GM18867 (cell line): ENCODE measurements around the gene ADRM1.

Experiments used
- ATAC-seq: cut with Tn5 transposase; IDR thresholded peaks from one replicate; pipeline ENCODE4 v1.9.1; 2021; ENCODE audit warnings: mild to moderate bottlenecking, moderate library complexity; ENCODE audit not compliant: unreplicated experiment

ADRM1 gene

GRCh38 chr20:62277253-62277652, 25.5 kb upstream of the ADRM1 start:
- no peak for ATAC-seq

DNA sequence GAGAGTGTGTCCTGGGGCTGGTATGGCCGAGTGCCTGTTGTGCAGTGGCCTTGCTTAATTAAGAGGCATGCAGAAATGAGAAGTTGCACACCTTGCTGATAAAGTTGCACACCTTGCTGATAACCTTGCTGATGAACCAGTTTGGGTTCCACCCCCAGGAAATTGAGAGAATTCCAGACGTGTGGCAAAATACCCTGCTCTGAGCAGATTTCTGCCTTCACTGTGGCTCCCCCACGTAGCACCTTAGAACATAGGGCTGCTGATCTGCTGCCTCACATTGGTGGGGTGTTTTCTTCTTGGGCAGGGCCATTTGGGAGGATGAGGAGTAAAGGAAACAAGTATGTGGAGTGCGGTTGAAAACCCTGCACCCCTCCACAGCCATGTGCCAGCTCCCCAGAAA, 22.5 kb upstream of the ADRM1 start:
- no peak for ATAC-seq

- ATAC-seq, result no peak
Measured at GRCh38 chr20:62281161-62281933, 21.4 kb upstream of the ADRM1 start.

GRCh38 chr20:62282103-62282502, 20.7 kb upstream of the ADRM1 start:
- no peak for ATAC-seq

DNA sequence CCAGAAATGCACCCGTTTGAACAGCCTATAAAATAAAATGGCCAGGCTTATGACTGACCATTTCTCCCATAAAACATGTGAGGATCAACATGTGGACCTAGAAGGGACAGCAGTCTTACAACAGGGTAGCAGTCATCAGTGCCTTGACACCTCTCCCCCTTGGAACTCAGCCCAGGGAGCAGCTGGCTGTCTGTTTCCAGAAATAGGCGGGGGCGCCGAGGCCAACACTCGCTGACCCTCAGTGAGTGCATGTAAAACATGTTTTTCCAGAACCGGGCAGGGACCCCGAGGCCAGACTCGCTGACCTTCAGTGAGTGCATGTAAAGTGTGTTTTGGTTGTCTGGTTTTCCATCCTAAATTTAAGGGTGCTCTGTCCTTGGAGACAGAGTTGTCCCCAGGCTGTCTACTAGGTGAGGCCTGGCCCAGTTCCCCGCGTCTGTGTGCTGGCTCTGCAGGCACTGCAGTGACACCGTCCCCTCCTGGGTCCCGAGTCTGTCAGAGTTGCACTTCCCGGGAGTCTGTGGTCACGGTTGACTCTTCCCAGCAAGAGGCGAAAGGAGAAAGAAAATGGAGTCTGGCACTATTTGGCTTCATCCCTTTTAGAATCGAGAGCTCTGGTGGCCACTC, 19.8 kb upstream of the ADRM1 start:
- no peak for ATAC-seq

- ATAC-seq, result no peak
Measured at GRCh38 chr20:62284448-62284847, 18.3 kb upstream of the ADRM1 start.

- no peak for ATAC-seq
Measured at GRCh38 chr20:62285151-62285550, 17.6 kb upstream of the ADRM1 start.

- no peak for ATAC-seq
Measured at GRCh38 chr20:62285722-62286121, 17.1 kb upstream of the ADRM1 start.

DNA sequence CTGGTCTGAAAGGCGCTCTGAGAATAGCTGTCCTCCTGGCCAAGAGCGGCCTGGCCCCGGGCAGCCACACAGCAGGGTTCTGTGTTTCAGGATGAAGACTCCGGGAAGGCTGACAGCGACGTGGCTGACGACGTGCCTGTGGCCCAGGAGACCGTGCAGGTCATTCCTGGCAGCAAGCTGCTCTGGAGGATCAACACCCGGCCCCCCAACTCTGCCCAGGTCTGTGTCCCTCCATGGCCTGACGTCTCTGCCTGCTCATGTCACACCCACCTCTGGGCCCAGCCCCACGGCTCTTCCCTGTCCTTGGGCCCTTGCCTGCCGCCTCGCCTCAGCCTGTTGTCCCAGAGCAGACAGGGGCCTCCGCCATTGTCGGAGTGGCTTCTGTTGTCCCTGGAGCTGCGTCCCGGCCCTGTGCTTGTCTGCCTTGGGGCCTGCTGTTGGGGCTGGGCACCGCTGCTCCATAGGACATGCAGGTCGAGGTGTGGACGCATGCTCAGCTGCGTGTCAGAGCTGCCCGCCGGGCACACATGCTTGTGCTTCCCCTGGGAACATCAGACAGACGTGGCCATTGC, 16.2 kb upstream of the ADRM1 start:
- no peak for ATAC-seq

DNA sequence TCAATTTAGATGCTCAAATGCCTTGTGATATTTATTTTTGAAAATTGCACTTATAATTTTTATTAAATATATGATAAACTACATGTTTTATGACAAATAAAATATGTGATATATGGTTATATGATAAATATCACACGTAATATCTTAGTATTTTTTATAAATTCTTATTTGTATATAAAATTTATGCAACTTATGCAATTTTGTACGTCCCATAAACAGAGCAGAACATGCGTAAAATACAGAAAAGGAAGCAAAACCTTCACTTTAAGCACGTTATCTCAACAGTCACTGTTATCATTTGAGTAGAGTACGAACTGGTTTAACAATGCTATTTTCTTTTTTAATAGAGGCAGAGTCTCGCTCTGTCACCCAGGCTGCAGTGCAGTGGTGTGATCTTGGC, 15.7 kb upstream of the ADRM1 start:
- no peak for ATAC-seq

DNA sequence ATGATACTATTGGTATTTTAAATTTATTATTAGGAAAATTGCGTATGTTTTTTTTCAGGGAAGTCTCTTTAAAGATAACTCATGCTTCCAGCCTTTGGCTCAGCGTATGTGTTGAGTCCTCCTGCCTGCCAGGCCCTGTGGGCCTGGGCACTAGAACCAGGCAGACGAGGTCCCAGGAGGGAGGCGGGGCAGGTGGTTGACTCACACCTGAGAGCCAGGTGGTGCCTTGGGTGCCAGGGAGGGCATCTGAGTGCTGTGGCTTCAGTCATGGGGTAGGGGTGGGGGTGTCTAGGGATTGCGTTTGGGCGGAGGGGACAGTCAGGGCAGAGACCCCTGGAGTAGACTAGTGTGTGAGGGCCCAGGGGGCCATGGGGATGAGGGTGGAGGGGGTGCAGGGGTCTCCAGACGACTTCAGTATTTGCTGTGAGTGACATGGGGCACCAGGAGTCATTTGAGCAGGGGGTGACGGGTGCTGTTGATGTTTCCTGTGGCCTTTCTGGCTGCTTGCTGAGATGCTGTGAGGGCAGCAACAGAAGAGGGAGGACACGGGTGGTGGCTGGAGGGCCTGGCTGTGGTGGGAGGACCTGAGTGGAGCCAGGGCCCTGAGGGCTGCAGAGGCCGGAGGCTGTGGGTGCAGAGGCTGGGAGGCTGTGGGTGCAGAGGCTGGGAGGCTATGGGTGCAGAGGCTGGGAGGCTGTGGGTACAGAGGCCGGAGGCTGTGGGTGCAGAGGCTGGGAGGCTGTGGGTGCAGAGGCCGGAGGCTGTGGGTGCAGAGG, 14.8 kb upstream of the ADRM1 start:
- ATAC-seq, result no peak

- no peak for ATAC-seq
Measured at GRCh38 chr20:62288535-62289105, 14.2 kb upstream of the ADRM1 start.

GRCh38 chr20:62289131-62289530, 13.7 kb upstream of the ADRM1 start:
- ATAC-seq, result no peak

- ATAC-seq, result no peak
Measured at GRCh38 chr20:62289898-62290297, 12.9 kb upstream of the ADRM1 start.

DNA sequence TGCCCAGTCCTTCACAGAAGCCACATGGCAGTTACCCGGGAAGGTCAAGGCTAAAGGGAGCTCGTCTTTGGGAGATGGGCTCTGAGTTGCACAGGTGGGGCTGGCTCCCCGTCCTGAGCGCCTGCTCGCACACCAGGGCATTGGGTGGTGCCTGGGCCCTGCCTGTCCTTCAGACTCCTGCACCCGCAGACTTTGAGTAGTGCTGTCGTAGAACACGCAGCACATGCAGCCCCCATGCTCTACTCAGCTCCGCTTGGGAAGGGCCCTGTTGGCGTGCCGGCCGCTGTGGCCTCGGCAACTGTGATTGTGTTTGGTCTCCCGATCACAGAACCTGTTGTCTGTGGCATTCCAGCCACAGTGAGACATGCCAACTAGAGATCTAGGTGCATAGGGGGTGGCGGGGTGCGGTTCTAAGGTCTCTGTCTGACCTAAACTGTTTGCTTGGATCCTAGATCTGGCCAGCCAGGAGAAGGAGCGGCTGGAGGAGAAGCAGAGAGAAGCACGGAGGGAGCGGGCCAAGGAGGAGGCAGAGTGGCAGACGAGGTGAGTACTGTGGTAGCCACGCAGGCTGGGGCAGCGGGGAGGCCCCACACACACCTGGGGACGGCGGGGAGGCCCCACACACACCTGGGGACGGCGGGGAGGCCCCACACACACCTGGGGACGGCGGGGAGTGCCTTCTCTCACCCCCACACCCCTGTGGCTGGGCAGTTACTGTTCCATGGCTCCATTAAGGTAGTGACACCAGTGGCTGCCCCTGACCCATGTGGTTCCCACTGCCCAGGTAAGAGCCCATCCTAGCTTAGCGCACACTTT, 11.3 kb upstream of the ADRM1 start:
- ATAC-seq, result no peak

GRCh38 chr20:62292108-62292507, 10.7 kb upstream of the ADRM1 start:
- ATAC-seq, result no peak

DNA sequence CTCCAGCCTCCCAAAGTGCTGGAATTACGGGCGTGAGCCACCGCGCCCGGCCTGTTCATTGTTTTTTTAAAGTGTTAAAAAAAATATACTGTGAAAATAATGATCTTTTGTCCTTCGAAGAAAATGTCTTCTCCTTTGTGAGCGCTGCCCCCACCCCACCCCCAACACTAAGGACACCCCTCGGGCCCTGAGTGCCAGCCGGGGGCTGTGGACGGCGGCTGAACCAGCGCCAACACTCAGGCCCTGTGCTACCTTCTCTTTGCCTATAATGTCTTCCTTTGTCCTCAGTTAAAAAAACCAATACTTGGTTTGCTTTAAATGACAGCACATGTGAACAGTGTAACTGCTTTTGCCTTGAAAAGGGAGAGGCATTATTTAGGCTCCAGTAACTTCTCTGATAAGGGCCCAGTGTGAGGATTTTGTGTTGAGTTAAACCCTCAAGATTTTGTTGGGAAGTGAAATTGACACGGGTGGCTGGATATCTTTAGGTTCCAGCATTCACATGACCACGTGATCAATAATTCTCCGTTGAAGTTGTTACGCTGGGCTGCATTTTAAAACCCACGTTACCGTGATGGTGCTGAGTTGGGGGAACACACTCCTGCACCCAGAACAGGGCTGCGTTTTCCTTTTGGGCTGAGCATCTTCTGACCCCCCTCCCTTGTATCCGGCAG, 9.5 kb upstream of the ADRM1 start:
- no peak for ATAC-seq

DNA sequence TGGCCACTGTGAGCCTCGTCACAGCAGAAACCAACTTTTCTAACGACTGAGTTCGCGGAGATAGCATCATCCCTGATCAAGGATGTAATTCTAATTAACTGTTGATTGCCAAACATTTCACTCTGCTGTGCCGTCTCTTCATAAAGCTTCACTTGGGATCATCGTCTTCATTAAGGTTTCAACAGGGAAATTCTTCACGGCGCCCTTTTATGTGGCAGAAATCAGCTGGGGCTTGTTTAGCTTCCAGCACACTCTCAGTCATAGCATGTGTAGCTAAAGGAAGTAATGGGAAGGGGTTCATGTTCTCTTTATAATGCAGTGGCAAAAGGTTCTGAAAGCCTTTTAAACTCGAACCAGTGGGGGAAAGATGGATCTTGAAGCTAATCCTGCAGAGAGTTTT, 8.9 kb upstream of the ADRM1 start:
- ATAC-seq, result no peak

DNA sequence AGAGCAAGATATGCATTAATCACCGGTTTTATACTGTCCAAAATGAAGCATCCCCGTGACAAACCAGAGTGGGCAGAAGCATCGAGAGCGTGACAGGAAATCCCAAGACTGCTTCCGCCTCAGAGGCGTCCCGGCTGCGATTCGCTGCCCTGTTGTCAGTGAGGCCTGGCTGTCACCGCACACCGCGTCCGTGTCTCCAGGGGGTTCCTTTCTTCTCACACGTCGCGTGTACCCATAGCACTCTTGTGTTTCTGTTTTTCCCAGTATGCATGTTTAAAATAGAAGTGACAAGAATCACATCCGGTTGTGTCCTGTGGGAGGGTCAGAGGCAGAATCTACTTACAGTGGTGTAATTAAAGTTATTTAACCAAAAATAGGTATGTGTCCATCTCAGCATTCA, 8.3 kb upstream of the ADRM1 start:
- no peak for ATAC-seq
